ENCODE measurements around the gene COPZ1. TPM values are rescaled to one million over a fixed set of nuclear protein-coding genes. Genes with fewer than 3 reads are reported as not detected.

COPZ1 gene
- total RNA-seq, 1 experiment from 2014 or later, result 104 TPM

GRCh38 chr12:54370171-54370730, 45.3 kb downstream of the COPZ1 start:
- Histone ChIP-seq H2AFZ (ENCODE audit: low read length) (no peak overlapping the region), H3K9ac (ENCODE audit: extremely low read depth, insufficient read length, low read length) (no peak overlapping the region), H3K4me2 (ENCODE audit: insufficient read depth, insufficient read length, low read length) (peak overlapping the region; percentile 82), H3K56ac (ENCODE audit: insufficient read length, low read depth, low read length) (no peak overlapping the region), H3K23ac (ENCODE audit: insufficient read length, low read depth, low read length) (no peak overlapping the region), H2AK5ac (ENCODE audit: insufficient read length, low read length) (no peak overlapping the region), H3K27ac (ENCODE audit: insufficient read length, low read depth, low read length) (no peak overlapping the region), H4K8ac (replicated peaks; ENCODE audit: insufficient read length, low read depth, low read length) (no peak overlapping the region), H3K23me2 (ENCODE audit: insufficient read length, low read depth, low read length, poor library complexity, severe bottlenecking) (peaks cover 12% of the 10 kb centered on the region), H2BK20ac (ENCODE audit: low read depth, low read length, poor library complexity, severe bottlenecking) (no peak overlapping the region), H4K91ac (ENCODE audit: insufficient read length, low read depth, low read length) (no peak overlapping the region), H2BK12ac (ENCODE audit: insufficient read length, low read depth, low read length) (no peak overlapping the region), H3K79me2 (ENCODE audit: insufficient read depth, low read length) (no peaks in the 10 kb centered on the region), H3K27me3 (ENCODE audit: insufficient read depth, low read length) (peaks cover 2% of the 10 kb centered on the region; the same call in 1 of the 2 replicates), H3K4ac (ENCODE audit: low read depth, low read length) (no peak overlapping the region), H4K20me1 (ENCODE audit: control insufficient read depth, insufficient read depth, insufficient read length) (no peaks in the 10 kb centered on the region), H3K18ac (ENCODE audit: insufficient read length, low read depth, low read length) (no peak overlapping the region), H3T11ph (ENCODE audit: low read length) (no peak overlapping the region), H3K79me1 (ENCODE audit: insufficient read depth, low read depth, low read length, poor library complexity, severe bottlenecking) (no peaks in the 10 kb centered on the region), H3K9me3 (ENCODE audit: control insufficient read depth, low read depth, low read length) (no peaks in the 10 kb centered on the region), H4K5ac (ENCODE audit: insufficient read length, low read depth, low read length) (no peak overlapping the region), H3K4me1 (ENCODE audit: insufficient read depth, low read length) (no peaks in the 10 kb centered on the region), H2BK5ac (ENCODE audit: insufficient read length, low read length) (no peak overlapping the region), H2BK15ac (ENCODE audit: low read depth, low read length) (no peak overlapping the region), H3K14ac (ENCODE audit: insufficient read depth, low read length) (no peak overlapping the region), H2BK120ac (ENCODE audit: low read depth, low read length, poor library complexity, severe bottlenecking) (no peak overlapping the region)
- peak; percentile 98 for TF ChIP-seq CTCF (conservative IDR thresholded peaks at IDR 0.05)
- WGBS (ENCODE audit: extremely low coverage, insufficient read length, low lambda C conversion rate), result no CpG with 5 or more reads among the region's 44 CpGs
- H3K27ac Mint-ChIP-seq, result no peak overlapping the region
- H3K4me3 Mint-ChIP-seq, result peak overlapping the region; percentile 53 to 68; a peak in 4 of 5 replicates
- peak; percentile 94 for DNase-seq
- H3K27me3 Mint-ChIP-seq (ENCODE audit: low read depth), result peaks cover 41% of the 10 kb centered on the region
- H3K4me1 Mint-ChIP-seq, result peaks cover 23 to 24% of the 10 kb centered on the region in 2 experiments
- H3K9me3 Mint-ChIP-seq, result no peaks in the 10 kb centered on the region
- H3K36me3 Mint-ChIP-seq (ENCODE audit: insufficient read depth in 1 of 3, low read depth in 3 of 3), result peaks cover 4 to 25% (median 15%) of the 10 kb centered on the region in 3 experiments; a peak in 6 of 7 replicates

Data from H9 (cell line).